Ectodermal cell (in vitro differentiated cells): ENCODE measurements around the gene AFF4. TPM values are rescaled to one million over a fixed set of nuclear protein-coding genes. Genes with fewer than 3 reads are reported as not detected.
"Not testable (repeated sequence)": the region's sequence is repeated elsewhere in the genome, so short reads cannot be mapped to it uniquely, and the experiment has no call there.

ENCODE experiments used
- H3K27ac ChIP-seq: 2 replicates; pipeline ENCODE4 v1.7.0; 2013; ENCODE audit warnings: mild to moderate bottlenecking, low read depth, low read length; ENCODE audit not compliant: insufficient read depth, poor library complexity, severe bottlenecking
- H3K27me3 ChIP-seq: 2 replicates; pipeline ENCODE4 v1.7.0; 2013; ENCODE audit warnings: mild to moderate bottlenecking, low read length; ENCODE audit not compliant: insufficient read depth, control insufficient read depth, poor library complexity, severe bottlenecking
- H3K36me3 ChIP-seq: one replicate; pipeline ENCODE4 v1.7.0; 2013; ENCODE audit warnings: low read length; ENCODE audit not compliant: control insufficient read depth, insufficient read depth
- H3K4me1 ChIP-seq: one replicate; pipeline ENCODE4 v1.7.0; 2013; ENCODE audit warnings: low read length; ENCODE audit not compliant: control insufficient read depth, insufficient read depth
- H3K4me3 ChIP-seq: 2 replicates; pipeline ENCODE4 v1.7.0; 2013; ENCODE audit warnings: low read depth, low read length, control low read depth; ENCODE audit not compliant: insufficient read depth
- H3K9me3 ChIP-seq: 2 replicates; pipeline ENCODE4 v1.7.0; 2013; ENCODE audit warnings: mild to moderate bottlenecking, low read length, moderate library complexity; ENCODE audit not compliant: control insufficient read depth
- WGBS, 2 experiments: methylation state at CpG; one replicate each; pipeline ENCODE4 v1.1.7; 2013; ENCODE audit warnings: missing lambda C conversion rate in 2 of 2; 5-methylcytosine and 5-hydroxymethylcytosine counted together
- polyA plus RNA-seq, 4 experiments: library from polyadenylated mRNA; stranded (reverse); fragments of 50-300 nt; gene quantifications; one replicate each; pipeline ENCODE4 v1.2.3, GENCODE V29; 2013

The AFF4 gene, protein sequence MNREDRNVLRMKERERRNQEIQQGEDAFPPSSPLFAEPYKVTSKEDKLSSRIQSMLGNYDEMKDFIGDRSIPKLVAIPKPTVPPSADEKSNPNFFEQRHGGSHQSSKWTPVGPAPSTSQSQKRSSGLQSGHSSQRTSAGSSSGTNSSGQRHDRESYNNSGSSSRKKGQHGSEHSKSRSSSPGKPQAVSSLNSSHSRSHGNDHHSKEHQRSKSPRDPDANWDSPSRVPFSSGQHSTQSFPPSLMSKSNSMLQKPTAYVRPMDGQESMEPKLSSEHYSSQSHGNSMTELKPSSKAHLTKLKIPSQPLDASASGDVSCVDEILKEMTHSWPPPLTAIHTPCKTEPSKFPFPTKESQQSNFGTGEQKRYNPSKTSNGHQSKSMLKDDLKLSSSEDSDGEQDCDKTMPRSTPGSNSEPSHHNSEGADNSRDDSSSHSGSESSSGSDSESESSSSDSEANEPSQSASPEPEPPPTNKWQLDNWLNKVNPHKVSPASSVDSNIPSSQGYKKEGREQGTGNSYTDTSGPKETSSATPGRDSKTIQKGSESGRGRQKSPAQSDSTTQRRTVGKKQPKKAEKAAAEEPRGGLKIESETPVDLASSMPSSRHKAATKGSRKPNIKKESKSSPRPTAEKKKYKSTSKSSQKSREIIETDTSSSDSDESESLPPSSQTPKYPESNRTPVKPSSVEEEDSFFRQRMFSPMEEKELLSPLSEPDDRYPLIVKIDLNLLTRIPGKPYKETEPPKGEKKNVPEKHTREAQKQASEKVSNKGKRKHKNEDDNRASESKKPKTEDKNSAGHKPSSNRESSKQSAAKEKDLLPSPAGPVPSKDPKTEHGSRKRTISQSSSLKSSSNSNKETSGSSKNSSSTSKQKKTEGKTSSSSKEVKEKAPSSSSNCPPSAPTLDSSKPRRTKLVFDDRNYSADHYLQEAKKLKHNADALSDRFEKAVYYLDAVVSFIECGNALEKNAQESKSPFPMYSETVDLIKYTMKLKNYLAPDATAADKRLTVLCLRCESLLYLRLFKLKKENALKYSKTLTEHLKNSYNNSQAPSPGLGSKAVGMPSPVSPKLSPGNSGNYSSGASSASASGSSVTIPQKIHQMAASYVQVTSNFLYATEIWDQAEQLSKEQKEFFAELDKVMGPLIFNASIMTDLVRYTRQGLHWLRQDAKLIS
- polyA plus RNA-seq (2013, experiment 1 of 4) = 64.6 TPM
- polyA plus RNA-seq (2013, experiment 2 of 4) = 68.0 TPM
- polyA plus RNA-seq (2013, experiment 3 of 4) = 40.9 TPM
- polyA plus RNA-seq (2013, experiment 4 of 4) = 53.7 TPM

DNA sequence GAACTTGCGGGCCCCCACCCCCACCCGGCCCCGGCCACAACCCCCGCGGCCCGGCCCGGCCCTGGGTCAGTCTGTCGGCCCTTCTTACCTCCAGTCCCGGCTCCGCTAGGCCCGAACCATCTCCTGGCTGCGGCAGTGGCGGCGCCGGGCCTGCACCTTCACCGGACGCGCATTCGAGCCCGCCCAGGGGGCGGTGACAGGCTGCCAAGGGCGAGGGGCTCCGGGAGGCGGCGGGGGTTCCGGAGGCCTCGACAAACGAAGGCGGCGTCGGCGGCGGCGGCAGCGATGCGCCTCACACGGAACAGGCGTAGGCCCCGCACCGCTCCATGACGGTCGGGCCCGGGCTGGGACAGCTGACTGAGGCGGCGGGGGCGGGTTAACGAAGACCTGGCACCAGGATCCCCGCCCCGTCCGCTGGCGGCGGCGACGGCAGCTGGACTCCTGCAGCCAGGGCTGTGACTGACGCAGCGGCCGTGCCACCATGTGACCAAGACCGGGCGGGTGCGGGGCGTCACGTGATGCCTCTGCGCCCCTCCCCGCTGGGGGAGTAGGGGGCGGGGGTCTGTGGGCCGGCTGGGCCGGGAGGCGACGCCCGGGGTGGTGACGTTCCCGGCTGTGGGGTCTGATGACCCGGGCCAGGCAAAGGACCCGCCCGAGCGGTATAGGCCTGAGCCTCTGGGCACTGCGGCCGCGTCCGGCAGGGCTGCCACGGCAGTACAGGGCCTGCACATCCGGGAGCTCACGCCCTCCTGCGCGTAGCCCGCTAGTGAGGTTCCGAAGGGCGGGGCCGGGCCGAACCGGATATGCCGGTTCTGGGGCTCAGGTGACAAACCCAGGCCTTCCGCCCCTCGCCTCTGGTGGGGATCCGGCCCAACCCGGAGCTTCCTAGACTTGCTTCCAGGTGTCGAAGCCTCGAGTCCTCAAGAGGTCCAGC is at the start of gene AFF4:
TSS of gene AFF4 (minus strand) at position 464 of the 934 bp plus-strand sequence. CDS start 26,445 bp downstream, outside the sequence.
- Histone ChIP-seq H3K4me1 (no peaks in the 10 kb centered on the region), H3K4me3 (peak within 1 kb of the TSS; percentile 90), H3K27me3 (no peaks in the 10 kb centered on the region), H3K36me3 (peaks cover 3% of the 10 kb centered on the region), H3K9me3 (no peaks in the 10 kb centered on the region), H3K27ac (peak within 1 kb of the TSS; percentile 90)
- 1% methylated on average over 98 of the region's 98 CpGs for WGBS, 2 experiments

DNA sequence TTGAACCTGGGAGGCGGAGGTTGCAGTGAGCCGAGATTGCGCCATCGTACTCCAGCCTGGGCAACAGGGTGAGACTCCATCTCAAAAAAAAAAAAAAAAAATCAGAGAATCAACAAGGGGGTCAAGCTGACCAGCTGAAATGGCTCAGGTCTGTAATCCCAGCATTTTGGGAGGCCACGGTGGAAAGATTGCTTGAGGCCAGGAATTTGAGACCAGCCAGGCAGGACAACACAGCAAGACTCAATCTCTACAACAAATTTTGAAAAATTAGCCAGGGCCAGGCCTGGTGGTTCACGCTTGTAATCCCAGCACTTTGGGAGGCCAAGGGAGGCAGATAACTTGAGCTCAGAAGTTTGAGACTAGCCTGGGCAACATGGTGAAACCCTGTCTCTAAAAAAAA is 45.0 kb upstream of the AFF4 start:
- H3K4me3 ChIP-seq, H3K36me3 ChIP-seq, H3K4me1 ChIP-seq, H3K27ac ChIP-seq, H3K9me3 ChIP-seq, H3K27me3 ChIP-seq: not testable (repeated sequence)
- 75 to 82% methylated on average over 6 of the region's 6 CpGs for WGBS, 2 experiments

DNA sequence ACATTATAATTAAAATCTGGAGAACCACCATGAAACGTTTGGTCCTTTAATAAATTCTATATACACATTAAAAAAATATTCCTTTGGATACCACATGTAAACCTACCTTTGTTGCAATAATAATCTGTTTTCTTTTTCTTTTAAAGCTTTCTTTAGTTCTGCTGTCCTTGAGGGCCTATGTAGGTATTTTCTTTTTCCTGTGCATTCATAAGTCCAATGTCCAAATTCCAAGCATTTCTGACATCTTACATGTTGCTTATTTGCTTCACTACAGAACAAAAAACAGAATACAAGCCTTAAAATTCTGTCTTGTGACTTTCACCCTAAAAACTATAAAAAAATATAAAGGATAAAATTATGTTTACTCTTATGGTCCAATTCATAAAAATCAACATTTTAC is 43.2 kb upstream of the AFF4 start:
- Histone ChIP-seq H3K27me3 (no peaks in the 10 kb centered on the region), H3K27ac (no peak overlapping the region), H3K9me3 (no peaks in the 10 kb centered on the region), H3K4me3 (no peak overlapping the region), H3K4me1 (no peaks in the 10 kb centered on the region), H3K36me3 (peaks cover 14% of the 10 kb centered on the region)
- 89 to 95% methylated on average over 1 of the region's 1 CpG for WGBS, 2 experiments

DNA sequence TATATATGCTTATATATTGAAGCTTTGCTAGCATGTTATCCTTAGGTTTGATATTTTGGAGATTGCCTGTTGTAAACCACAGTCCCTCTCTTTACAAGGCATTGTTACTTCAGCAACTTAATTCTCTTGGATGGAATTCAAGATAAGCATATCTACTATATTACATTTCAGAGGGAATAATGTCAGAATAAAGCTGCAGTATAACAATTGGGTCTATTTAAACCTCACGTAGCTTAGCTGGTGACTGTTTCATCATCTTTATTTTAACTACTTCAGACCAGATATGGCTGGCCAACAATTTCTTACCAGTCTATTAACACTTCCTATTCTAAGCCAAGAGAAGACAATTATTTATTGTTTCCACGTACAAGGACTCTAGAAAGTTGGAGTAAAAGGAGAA is 35.8 kb upstream of the AFF4 start:
- no peaks in the 10 kb centered on the region for H3K4me1 ChIP-seq
- no peak overlapping the region for H3K4me3 ChIP-seq
- WGBS, 2 experiments = 87 to 100% methylated on average over 2 of the region's 2 CpGs
- H3K9me3 ChIP-seq = no peaks in the 10 kb centered on the region
- no peaks in the 10 kb centered on the region for H3K27me3 ChIP-seq
- H3K36me3 ChIP-seq = peaks cover 8% of the 10 kb centered on the region
- no peak overlapping the region for H3K27ac ChIP-seq

DNA sequence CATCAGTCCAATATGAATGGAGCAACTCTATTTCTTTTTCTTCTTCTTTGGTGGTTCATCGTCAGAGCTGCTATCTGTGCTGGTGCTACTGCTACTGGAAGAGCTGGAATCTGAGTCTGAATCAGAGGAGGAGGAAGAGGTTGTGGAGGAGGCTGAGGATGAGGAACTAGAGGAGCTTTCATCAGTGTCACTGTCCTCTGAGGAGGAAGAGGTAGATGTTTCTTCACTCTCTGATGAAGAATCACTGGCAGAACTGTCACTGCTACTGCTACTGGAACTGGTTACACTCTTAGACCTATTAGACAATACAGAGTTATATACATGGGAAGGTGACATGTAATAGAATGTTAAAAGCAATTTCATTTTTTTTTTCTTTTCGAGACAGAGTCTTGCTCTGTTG is 35.1 kb upstream of the AFF4 start:
- Histone ChIP-seq H3K4me3 (no peak overlapping the region), H3K27me3 (no peaks in the 10 kb centered on the region), H3K9me3 (no peaks in the 10 kb centered on the region), H3K4me1 (no peaks in the 10 kb centered on the region), H3K36me3 (peaks cover 8% of the 10 kb centered on the region), H3K27ac (no peak overlapping the region)
- WGBS, 2 experiments = 89 to 90% methylated on average over 2 of the region's 2 CpGs

DNA sequence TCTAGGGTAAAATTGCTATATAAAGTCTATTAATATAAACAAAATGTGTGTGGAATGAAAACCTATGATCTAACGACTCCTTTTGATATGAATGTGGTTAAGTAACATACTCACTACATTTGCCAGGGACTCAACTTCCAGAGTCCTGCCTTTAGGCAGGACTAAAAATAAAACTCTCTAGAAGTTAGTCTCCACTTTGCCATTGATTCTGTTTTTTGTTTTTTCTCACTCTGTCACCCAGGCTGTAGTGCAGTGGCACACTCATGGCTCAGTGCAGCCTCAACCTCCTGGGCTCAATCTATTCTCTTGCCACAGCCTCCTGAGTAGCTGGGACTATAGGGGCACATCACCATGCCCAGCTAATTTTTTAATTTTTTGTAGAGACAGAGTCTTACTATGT is 32.9 kb upstream of the AFF4 start:
- H3K36me3 ChIP-seq = no peaks in the 10 kb centered on the region
- no peak overlapping the region for H3K27ac ChIP-seq
- no peaks in the 10 kb centered on the region for H3K9me3 ChIP-seq
- no peak overlapping the region for H3K4me3 ChIP-seq
- H3K4me1 ChIP-seq = no peaks in the 10 kb centered on the region
- H3K27me3 ChIP-seq = no peaks in the 10 kb centered on the region
- WGBS, 2 experiments = 100% methylated on average over 1 of the region's 1 CpG; no CpG with 5 or more reads in 1 of the 2 experiments

DNA sequence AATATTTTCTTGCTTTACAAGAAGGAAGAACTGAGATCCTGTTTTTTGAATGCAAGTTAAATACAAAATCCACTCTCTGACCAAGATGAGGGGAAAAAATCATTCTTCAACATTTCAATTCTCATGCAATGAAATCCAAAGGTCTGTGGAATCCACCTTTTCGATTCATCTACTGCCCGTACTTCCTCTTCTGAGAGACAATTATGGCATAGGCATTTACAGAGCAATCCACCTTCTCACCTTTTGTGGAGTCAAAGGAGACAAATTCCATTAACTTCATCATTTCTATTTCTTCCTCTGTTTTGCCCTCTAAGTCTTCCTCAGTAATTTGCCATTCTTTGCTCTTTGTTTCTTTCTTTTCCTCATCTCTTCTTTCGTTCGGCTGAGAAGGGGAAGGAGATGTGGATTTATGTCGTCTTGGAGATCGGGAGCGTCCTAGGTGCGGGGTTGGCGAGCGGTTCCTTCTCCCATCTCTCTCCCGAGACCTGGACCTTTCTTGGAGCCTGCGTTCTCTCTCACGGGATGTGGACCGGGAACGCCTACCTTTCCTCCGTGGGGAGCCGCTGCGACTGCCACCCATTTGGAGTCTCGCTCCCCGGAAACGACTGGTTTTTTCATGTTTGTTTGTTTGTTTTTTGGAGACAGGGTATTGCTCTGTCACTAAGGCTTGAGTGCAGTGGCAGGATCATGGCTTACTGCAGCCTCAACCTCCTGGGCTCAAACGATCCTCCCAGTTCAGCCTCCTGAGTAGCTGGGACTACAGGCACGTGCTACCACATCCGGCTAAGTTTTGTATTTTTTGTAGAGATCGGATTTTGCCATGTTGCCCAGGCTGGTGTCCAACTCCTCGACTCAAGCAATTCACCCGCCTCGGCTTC is 24.3 kb upstream of the AFF4 start:
- Histone ChIP-seq H3K36me3 (no peaks in the 10 kb centered on the region), H3K4me1 (no peaks in the 10 kb centered on the region), H3K27ac (no peak overlapping the region), H3K27me3 (no peaks in the 10 kb centered on the region), H3K9me3 (peaks cover 2% of the 10 kb centered on the region), H3K4me3 (no peak overlapping the region)
- 92% methylated on average over 27 to 28 of the region's 28 CpGs for WGBS, 2 experiments

DNA sequence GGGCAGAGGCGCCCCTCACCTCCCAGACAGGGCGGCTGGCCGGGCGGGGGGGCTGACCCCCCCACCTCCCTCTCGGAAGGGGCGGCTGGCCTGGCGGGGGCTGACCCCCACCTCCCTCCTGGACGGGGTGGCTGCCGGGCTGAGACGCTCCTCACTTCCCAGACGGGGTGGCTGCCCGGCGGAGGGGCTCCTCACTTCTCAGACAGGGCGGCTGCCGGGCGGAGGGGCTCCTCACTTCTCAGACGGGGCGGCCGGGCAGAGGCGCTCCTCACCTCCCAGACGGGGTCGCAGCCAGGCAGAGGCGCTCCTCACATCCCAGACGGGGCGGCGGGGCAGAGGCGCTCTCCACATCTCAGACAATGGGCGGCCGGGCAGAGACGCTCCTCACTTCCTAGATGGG is 19.5 kb upstream of the AFF4 start:
- H3K27me3 ChIP-seq, H3K9me3 ChIP-seq, H3K36me3 ChIP-seq, H3K4me1 ChIP-seq, H3K27ac ChIP-seq, H3K4me3 ChIP-seq: not testable (repeated sequence)
- WGBS, 2 experiments = 96% methylated on average over 18 to 25 of the region's 30 CpGs
